ENCODE data around the gene RCAN1.
A peak's percentile ranks its signal among the peaks of the same experiment; 100 is the strongest.

Gene RCAN1

DNA sequence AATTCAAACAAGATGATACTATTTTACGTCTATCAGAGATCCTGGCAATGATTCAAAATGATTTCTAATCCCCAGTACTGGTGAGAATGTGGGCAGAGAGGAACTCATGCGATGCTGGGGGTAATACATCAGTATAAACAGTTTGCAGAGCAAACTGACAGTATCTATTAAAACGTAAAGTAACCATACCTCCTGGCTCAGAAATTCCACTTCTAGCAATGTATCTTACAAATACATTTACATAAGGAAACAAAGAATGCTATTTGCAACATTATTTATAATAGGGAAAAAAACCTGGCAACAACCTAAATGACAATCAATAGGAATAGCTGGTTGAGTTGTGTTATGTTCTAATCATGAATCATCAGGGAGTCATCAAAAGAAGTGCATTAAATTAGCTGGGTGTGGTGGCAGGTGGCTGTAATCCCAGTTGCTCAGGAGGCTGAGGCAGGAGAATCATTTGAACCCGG is 15.9 kb downstream of the RCAN1 start:
- DNase-seq (ENCODE audit: low spot score) = no peak

DNA sequence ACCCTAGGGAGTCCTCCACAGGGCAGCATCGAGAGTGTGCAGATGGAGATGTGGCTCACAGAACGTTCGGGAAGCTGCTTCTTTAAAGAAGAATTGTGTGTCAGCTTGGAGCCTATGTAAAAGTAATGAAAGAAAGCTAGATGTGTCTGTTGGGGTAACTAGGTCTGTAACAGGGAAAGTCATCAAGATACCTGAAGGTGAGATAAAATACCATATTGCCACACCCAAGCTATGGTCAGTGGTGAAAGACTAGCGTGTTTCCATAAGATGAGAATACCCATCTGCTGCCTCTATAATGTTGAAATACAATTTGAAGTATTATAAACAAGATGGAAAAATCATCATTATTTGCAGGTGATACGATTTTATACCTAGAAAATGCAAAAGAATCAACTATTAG is 17.5 kb downstream of the RCAN1 start:
- no peak for DNase-seq (ENCODE audit: low spot score)

DNA sequence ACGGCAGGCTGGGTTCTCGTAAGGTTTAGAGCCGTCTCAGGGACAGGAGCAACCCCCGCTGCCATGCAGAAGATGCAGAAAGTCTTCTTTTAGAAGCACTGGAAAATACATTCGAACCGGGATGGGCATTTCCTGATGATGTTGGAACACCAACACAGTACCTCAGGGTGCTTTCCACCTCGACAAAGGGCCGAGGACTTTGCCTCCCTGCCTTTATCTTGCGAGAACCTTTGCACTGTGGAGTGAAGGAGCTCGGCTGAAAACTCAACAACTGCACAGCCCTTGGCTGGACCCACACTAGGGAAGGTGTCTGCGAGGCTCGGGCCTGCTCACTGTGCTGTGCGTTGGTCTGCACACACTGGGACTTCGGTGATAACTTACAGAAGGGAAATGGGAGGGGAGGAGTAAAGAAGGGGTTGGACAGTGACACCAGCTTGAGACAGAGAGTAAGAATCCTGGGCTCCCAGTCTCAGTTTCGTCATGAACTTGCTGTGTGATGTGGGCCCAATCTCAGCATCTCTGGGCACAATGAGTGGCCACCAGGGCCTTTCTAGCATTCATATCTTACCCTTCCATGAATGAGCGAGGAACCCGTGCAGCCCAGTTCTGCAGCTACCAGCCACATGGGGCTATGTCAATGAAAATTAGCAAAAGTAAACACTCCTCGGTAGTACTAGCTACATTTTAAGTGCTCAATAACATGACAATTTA is 18.2 kb downstream of the RCAN1 start:
- no peak for DNase-seq (ENCODE audit: low spot score)

DNA sequence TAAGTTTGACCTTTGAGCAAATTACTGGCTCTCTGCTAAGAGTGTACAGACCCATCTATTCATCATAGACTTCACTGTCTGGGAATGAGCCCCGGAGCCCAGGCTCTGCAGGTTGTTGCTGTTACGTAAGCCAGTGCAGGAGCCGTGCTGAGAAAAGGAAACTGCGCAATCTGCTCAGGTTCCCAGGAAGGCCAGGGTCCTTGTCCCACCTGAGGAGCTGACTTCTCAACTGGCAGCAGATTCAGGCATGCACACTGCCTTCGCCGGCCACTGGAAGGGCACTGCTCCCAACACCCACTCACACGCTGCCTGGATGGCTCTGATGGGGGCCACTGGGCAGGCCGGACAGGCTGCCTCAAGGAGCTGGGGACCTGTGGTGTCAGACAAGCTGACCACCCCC is 19.5 kb downstream of the RCAN1 start:
- no peak for DNase-seq (ENCODE audit: low spot score)

DNA sequence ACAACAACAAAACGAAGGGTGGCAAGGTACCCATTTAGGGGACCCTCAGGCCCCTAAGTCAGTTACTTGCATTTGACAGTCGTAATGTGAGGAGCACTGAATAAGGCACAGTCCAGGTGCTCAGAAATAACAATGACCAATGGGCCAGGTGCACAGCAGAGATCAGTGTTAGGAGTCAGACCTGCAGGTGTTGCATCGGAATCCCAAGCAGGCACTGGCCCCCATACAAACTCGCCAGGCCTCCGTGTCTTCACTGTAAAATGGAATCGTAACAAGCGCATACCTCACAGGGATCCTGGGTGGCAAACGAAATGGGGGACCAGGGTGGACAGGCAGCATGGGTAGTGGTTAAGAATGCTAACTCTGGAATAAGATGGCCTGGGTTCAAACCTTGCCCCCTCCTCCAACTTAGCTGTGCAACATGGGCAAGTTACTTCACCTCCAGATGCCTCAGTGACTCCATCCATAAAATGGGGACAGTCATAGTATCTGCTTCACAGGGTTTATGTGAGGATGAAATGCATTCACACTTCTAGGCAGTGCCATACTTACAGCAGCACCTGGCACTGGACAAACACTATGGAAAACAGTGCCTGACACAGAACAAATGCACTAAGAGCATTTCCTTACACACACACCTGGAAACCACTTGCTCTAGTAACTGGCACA is 20.2 kb downstream of the RCAN1 start:
- DNase-seq (ENCODE audit: low spot score) = no peak

GRCh38 chr21:34593954-34594531 is 20.9 kb downstream of the RCAN1 start:
- DNase-seq (ENCODE audit: low spot score) = no peak

DNA sequence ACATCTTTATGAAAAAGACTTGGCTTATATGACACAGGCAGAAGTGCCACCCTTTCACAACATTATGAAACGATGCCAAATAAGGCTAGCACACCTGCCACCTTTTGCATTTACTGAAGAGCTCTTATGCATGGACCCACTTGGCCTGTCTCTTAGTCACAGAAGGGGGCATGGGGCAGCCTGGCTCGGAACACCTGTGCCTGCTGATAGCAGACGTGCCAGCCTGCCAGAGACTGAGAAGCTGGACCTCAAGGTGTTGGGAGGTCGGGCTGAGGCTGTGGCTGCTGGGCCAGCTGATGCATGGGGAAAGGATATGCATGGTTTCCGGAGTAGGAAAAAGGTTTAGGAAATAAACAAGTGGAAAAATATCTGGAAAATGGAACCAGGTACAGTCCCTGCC is 21.5 kb downstream of the RCAN1 start:
- DNase-seq (ENCODE audit: low spot score) = no peak

DNA sequence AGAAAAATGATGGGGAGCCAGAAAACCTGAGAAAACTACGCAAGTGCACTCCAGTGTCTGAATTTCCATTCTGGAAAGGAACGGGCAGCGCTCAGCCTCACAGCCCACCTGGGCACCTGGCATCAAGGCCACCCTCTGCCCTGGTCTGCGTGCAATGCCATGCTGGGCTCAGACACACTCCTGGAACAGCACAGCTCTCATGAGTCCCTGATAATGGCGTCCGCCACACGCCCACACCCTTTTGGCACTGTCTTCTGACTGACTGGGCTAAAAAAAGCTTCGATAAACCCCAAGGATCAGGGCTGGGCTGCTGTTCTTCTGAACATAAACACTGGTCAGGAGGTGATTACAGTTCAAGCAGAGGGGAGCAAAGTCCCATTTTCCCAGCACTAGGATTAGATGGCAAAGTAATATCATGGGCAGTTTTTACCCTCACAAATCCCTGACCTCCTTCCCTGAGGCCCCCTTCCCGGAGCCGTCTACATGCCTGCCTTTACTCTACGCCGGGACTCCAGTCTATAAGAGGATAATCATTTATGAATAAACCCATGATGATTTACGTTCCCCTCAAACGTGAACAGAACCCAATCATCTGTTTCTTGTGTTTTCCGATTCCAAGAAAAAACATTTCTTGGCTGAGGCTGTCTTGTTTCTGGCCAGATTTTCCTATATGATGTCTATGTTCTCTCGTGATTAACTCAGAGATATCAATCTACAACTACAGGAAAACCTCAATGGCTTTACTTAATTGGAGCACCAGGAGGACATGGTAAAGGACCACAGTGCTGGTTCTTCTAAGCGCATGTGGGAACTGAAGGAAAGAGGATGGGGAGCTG is 22.6 kb downstream of the RCAN1 start:
- no peak for DNase-seq (ENCODE audit: low spot score)

DNA sequence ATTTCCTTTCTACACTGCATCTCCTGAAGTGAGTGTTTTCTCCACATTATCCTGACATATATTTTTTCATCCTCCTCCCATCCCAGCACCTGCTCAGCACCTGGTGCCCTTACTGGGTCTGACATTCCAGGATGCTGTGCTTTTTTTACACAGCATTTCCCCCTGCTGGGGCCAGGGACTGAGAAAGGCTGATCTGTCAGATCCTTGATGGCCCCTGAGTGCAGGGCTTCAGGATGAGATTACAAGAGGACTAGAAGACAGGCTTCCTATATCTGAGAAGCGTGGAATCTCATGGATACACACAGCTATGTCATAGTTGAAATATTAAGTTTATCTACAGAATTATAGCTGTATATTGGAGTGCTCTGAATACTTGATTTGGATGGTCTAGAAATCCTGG is 24.4 kb downstream of the RCAN1 start:
- DNase-seq (ENCODE audit: low spot score) = no peak

DNA sequence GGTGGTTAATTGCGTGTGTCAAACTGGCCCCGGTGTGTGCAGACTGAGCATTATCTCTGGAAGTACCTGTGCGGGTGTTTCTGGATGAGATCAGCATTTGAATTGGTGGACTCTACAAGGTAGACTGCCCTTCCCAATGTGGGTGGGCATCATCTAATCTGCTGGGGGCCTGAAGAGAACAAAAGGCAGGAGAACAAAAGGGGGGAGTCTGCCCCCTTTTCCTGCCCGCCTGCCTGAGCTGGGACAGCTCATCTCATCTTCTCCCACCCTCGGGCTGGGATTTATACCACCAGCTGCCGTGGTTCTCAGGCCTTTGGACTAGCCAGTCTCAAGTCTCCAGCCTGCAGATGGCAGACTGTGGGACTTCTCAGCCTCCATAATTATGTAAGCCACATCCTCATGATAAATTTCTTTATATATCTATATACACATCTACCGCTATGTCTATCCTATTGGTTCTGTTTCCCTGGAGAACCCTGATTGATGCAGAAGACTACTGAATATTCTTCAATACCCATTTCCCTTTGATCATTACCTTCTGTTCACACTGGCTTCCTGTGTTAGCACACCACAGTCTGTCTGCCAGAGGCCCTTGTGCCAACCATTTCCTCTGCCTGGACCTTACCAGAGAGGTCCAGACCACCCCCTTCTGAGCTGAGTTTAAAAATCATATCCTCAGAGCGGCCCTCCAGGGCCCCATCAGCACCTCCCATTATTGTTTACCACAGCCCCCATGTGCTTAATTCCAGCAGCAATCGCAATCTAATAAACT is 25.2 kb downstream of the RCAN1 start:
- no peak for DNase-seq (ENCODE audit: low spot score)

DNA sequence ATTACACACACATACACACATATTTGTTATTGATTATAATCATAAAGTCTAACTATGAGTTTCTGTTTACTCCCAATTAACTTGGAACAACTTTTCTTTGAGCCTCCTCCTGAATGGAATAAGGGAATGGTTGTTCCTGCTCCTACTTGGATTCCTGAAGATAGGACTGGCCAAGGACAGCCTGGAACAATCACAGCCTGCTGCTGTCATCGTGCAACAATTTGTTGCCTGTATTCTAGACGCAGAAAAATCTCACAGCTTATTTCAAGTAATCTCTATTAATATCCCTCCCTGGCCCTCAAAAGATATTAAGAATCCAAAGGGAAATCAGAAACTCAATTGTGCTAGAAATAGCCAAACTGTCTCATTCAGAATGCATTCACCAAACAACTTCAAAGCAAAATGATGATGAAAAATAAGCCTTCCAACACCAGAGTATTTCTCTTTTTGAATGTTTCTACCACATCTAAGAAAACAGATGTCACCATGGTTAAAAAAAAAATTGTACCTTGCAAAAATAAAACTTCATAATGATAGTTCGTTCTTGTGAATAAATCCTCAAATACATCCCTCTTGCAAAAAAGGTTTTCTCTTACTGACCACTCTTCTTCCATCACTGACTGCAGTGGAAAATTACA is 30.9 kb downstream of the RCAN1 start:
- DNase-seq (ENCODE audit: low spot score) = peak; percentile 28

GRCh38 chr21:34582506-34583150 is 32.3 kb downstream of the RCAN1 start:
- peak; percentile 16 for DNase-seq (ENCODE audit: low spot score)

DNA sequence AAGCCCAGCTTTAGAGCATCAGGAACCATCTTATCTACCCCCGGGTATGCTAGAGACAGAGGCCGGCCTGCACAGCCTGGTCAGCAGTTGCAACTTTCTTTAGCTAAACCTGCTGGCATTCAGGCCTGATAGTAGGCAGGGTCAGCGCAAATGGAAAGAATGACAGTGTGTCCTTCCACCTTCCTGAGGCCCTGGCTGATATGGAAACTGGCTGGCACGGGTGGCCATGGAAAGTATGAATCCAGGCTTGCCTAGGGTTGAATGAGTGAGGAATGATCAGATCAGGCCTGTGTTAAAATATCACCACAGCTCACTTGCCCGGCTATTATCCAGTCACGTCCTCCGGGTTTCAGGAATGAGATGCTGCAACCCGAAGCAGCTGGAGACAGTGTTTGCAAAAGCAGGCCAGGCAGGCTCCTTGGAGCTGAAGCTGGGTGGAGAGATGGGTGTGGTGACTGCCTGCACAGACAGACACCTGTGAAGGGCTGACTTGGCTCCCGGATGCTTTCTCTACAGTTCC is 34.7 kb downstream of the RCAN1 start:
- DNase-seq (ENCODE audit: low spot score) = no peak

GRCh38 chr21:34579411-34579810 is 35.5 kb downstream of the RCAN1 start:
- peak; percentile 21 for DNase-seq (ENCODE audit: low spot score)

DNA sequence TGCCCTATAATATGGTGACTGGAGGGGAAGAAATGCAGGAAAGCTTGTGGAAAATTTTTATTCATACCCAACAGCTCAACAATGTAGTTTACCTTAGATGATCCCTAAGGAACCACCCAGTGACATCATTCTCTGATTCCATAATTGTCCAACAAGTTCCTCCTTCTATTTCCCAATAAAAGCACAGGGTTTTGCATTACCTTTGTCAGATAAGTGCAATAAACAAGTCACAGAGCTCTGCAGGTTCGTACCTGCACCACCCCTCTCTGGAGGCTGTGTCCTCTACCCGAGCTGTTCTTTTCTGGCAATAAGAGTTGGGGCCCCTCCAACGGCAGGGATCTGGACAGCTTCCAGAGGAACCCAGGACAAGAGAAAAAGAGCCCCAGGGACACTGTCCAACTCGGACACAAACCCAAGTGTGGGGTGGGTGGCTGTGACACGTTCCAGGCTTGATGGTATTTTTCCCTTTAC is 38.8 kb downstream of the RCAN1 start:
- no peak for DNase-seq (ENCODE audit: low spot score)

- DNase-seq (ENCODE audit: low spot score) = no peak
Measured at GRCh38 chr21:34574601-34575529, 40.0 kb downstream of the RCAN1 start.

- DNase-seq (ENCODE audit: low spot score) = no peak
Measured at GRCh38 chr21:34571994-34572393, 42.9 kb downstream of the RCAN1 start.

- DNase-seq (ENCODE audit: low spot score) = no peak
Measured at GRCh38 chr21:34570313-34570712, 44.6 kb downstream of the RCAN1 start.

GRCh38 chr21:34569381-34569979 is 45.4 kb downstream of the RCAN1 start:
- DNase-seq (ENCODE audit: low spot score) = no peak
